GM23338 (cell line): Measurements from ENCODE around the gene ZNF260.

ENCODE experiments used
- CTCF ChIP-seq, 2 experiments: fragments of 200-600 bp in 1 of 2; sonication (generic) in 1 of 2; conservative IDR thresholded peaks; 2 replicates each; pipeline versions ENCODE4 v1.5.1 to v1.6.1; 2016 to 2017; ENCODE audit warnings: antibody characterized with exemption in 2 of 2, low read depth in 2 of 2, mild to moderate bottlenecking in 2 of 2, moderate library complexity in 1 of 2
- EZH2phosphoT487 ChIP-seq: fragments of 200-600 bp; sonication (generic); IDR thresholded peaks from one replicate; pipeline ENCODE4 v1.8.1; 2018; ENCODE audit warnings: antibody characterized with exemption; ENCODE audit not compliant: unreplicated experiment
- POLR2AphosphoS5 ChIP-seq: IDR thresholded peaks from 2 replicates; pipeline ENCODE4 v1.6.1; 2016; ENCODE audit warnings: antibody characterized with exemption, low read depth
- STAT1 ChIP-seq: IDR thresholded peaks from one replicate; pipeline ENCODE4 v1.6.1; 2016; ENCODE audit warnings: antibody characterized with exemption; ENCODE audit not compliant: unreplicated experiment
- TF ChIP-seq, protein P1 (sequence below): IDR thresholded peaks from one replicate; pipeline ENCODE4 v1.6.1; 2018; ENCODE audit warnings: antibody characterized with exemption; ENCODE audit not compliant: unreplicated experiment
- TF ChIP-seq, protein P2 (sequence below): IDR thresholded peaks from 2 replicates; pipeline ENCODE4 v1.6.1; 2016; ENCODE audit warnings: antibody characterized with exemption

DNA sequence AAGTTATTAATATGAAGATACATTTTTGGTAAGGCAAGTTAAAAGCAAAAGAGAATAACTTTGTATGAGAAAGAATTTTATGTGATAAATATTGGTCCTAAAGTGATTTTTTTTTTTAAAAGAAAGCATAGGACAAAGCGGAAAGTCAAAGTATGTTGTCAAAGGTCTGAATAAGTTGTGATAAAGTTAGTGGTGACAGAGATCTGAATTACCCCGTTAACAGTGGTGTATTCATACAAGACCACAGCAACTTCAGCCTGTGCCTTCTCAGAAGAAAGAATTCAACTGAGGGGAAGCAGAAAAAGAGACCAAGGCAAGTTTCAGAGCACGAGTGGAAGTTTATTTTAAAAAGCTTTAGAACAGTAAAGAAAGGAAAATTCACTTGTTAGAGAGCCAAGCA is 19.7 kb downstream of the ZNF260 start:
- no peak for TF ChIP-seq CTCF (conservative IDR thresholded peaks at IDR 0.05; ENCODE audit: low read depth in 2 of 2)
- no peak for TF ChIP-seq POLR2AphosphoS5
- TF ChIP-seq, protein P1, sequence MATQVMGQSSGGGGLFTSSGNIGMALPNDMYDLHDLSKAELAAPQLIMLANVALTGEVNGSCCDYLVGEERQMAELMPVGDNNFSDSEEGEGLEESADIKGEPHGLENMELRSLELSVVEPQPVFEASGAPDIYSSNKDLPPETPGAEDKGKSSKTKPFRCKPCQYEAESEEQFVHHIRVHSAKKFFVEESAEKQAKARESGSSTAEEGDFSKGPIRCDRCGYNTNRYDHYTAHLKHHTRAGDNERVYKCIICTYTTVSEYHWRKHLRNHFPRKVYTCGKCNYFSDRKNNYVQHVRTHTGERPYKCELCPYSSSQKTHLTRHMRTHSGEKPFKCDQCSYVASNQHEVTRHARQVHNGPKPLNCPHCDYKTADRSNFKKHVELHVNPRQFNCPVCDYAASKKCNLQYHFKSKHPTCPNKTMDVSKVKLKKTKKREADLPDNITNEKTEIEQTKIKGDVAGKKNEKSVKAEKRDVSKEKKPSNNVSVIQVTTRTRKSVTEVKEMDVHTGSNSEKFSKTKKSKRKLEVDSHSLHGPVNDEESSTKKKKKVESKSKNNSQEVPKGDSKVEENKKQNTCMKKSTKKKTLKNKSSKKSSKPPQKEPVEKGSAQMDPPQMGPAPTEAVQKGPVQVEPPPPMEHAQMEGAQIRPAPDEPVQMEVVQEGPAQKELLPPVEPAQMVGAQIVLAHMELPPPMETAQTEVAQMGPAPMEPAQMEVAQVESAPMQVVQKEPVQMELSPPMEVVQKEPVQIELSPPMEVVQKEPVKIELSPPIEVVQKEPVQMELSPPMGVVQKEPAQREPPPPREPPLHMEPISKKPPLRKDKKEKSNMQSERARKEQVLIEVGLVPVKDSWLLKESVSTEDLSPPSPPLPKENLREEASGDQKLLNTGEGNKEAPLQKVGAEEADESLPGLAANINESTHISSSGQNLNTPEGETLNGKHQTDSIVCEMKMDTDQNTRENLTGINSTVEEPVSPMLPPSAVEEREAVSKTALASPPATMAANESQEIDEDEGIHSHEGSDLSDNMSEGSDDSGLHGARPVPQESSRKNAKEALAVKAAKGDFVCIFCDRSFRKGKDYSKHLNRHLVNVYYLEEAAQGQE: no peak
- no peak for TF ChIP-seq EZH2phosphoT487
- TF ChIP-seq, protein P2, sequence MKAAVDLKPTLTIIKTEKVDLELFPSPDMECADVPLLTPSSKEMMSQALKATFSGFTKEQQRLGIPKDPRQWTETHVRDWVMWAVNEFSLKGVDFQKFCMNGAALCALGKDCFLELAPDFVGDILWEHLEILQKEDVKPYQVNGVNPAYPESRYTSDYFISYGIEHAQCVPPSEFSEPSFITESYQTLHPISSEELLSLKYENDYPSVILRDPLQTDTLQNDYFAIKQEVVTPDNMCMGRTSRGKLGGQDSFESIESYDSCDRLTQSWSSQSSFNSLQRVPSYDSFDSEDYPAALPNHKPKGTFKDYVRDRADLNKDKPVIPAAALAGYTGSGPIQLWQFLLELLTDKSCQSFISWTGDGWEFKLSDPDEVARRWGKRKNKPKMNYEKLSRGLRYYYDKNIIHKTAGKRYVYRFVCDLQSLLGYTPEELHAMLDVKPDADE: no peak
- no peak for TF ChIP-seq STAT1
